GM21423 (cell line): ENCODE measurements around the gene ITPR1.
"Not testable (repeated sequence)": the region's sequence is repeated elsewhere in the genome, so short reads cannot be mapped to it uniquely, and the experiment has no call there.

Source experiments
- ATAC-seq: cut with Tn5 transposase; IDR thresholded peaks from one replicate; pipeline ENCODE4 v1.9.1; 2021; ENCODE audit warnings: mild to moderate bottlenecking, moderate library complexity; ENCODE audit not compliant: unreplicated experiment

Gene ITPR1

GRCh38 chr3:4588466-4588865 lies 95.3 kb downstream of the ITPR1 start:
- ATAC-seq = no peak

GRCh38 chr3:4589475-4590097 lies 96.4 kb downstream of the ITPR1 start:
- no peak for ATAC-seq

- ATAC-seq = not testable (repeated sequence)
Measured at GRCh38 chr3:4590849-4591248, 97.7 kb downstream of the ITPR1 start.

GRCh38 chr3:4591669-4592068 lies 98.5 kb downstream of the ITPR1 start:
- no peak for ATAC-seq

- ATAC-seq = no peak
Measured at GRCh38 chr3:4593014-4593413, 99.9 kb downstream of the ITPR1 start.

- ATAC-seq = no peak
Measured at GRCh38 chr3:4595710-4596113, 102.6 kb downstream of the ITPR1 start.

GRCh38 chr3:4596612-4597011 lies 103.5 kb downstream of the ITPR1 start:
- no peak for ATAC-seq

GRCh38 chr3:4597208-4597985 lies 104.2 kb downstream of the ITPR1 start:
- no peak for ATAC-seq

- not testable (repeated sequence) for ATAC-seq
Measured at GRCh38 chr3:4598232-4598631, 105.1 kb downstream of the ITPR1 start.

- ATAC-seq = no peak
Measured at GRCh38 chr3:4599612-4600011, 106.5 kb downstream of the ITPR1 start.

GRCh38 chr3:4600493-4600892 lies 107.3 kb downstream of the ITPR1 start:
- no peak for ATAC-seq

- ATAC-seq = no peak
Measured at GRCh38 chr3:4601892-4602291, 108.7 kb downstream of the ITPR1 start.

- no peak for ATAC-seq
Measured at GRCh38 chr3:4604693-4605092, 111.5 kb downstream of the ITPR1 start.

GRCh38 chr3:4606911-4607310 lies 113.8 kb downstream of the ITPR1 start:
- no peak for ATAC-seq

GRCh38 chr3:4613366-4613765 lies 120.2 kb downstream of the ITPR1 start:
- ATAC-seq = no peak

- ATAC-seq = no peak
Measured at GRCh38 chr3:4614070-4614469, 120.9 kb downstream of the ITPR1 start.

- ATAC-seq = no peak
Measured at GRCh38 chr3:4614927-4615326, 121.8 kb downstream of the ITPR1 start.

GRCh38 chr3:4615750-4616149 lies 122.6 kb downstream of the ITPR1 start:
- ATAC-seq = no peak

GRCh38 chr3:4623421-4623999 lies 130.4 kb downstream of the ITPR1 start:
- no peak for ATAC-seq

- ATAC-seq = no peak
Measured at GRCh38 chr3:4627651-4628375, 134.7 kb downstream of the ITPR1 start.
